Stimulated activated CD4-positive, alpha-beta T cell treated with anti-CD3 and anti-CD28 coated beads, Interleukin-12 subunit alpha, Interleukin-12 subunit beta, amount 100 ng/mL, for 24 hours (primary cell): ENCODE results near the gene KCNQ5.
"Not testable (repeated sequence)": the region's sequence is repeated elsewhere in the genome, so short reads cannot be mapped to it uniquely, and the experiment has no call there.

Experiments
- DNase-seq, 2 experiments: peaks; one replicate each; pipeline ENCODE4 v3.0.0-alpha.2; 2020; ENCODE audit warnings: low read depth in 2 of 2

The KCNQ5 gene

DNA sequence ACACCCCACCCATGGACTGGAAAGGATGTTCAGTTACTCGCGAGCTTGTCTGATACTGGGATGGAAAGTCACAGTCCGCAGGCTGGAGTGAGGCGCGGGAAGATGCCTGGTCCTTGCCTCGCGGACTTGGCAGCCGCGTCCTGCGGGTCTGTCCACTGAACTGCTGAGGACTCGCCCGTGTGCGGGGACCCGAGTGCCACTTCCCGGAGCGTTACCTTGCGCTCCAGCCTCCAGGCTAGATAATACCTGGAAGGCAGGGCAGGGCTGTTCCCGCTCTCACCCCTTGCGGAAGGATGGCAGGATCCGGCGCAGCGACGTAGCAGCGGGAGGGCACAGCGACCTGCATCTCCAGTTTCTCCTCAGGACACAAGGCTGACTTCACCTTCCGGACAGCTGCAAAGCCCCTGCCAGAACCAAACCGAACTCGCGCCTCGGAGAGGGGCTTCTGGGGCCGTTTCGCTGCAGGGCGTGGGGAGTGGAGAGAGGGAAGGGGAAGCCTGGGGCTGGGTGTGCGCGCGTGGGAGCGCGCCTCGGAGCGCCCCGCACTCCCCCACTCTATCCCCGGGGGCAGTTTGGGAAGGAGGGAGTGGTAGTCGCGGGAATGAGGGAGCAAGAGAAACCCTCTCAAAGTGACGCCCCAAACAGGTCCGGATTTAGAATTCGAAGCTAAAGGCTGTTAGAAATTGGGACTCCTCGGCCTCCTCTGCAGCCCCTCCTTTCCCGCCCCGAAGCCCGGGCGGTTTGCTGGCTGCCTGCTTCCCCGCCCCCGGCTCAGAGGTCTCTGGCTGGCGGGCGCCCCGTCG lies at the start of gene KCNQ5:
TSS of gene KCNQ5 (plus strand) at position 774 of the 803 bp plus-strand sequence.
- DNase-seq = peak in 1 of 2 experiments; percentile 16

DNA sequence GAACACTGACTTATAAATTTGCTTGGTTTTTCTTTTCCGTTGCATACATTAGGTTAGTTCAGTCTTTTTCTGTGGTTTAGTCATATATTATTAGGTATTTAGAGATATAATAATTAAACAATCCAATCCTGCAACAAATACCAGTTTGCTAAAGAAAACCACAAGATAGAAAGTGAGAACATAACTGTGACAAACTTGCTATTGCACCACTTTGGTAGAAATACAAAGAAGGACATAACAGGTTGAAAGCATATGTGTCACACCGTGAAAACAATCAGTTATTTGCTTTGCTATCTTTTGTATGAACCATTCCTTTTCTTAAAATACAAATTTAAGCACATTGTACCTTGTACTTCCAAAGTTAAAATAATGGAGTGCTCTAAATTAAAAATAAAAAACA lies 42.0 kb upstream of the KCNQ5 start:
- no peak for DNase-seq

DNA sequence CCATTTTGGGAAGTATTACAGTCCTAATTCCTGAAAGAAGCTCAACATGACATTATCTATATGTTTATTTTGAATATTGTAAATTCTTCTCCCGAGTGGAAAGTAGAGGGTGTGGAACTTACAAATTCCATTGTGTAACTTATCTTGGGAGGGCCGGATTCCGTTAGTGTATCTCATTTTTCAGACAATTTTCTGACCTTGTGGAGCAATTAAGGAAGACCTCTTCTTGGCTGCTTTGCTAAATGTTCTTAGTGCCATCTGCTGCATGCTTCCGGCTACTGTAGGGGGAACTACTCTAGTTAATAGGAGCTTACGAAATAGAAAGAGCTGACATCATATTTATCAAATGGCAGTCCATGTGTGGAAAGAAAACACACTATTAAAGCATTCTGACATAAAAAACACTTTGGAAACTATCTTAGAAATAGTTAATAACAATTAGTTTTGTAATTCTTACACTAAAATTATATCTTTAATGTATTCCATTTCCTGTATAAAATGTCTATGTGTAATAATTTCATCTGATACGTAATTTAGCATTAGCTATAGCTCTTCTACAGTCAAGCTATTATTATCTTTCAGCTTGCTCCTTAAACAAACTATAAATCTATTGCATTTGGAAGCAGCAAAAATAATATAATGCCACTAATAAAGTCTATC lies 41.5 kb upstream of the KCNQ5 start:
- no peak for DNase-seq

DNA sequence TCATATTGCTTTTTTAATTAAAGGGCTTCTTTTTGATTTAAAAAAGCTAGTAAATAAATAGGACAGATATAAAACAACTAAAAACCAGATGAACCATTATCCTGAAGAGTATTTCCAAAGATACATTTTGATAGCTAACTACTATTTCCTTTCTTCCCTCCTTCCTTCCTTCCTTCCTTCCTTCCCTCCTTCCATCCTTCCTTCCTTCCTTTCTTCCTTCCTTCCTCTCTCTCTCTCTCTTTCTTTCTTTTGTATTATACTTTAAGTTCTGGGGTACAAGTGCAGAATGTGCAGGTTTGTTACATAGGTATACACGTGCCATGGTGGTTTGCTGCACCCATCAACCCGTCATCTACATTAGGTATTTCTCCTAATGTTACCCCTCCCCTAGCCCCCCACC lies 40.9 kb upstream of the KCNQ5 start:
- not testable (repeated sequence) for DNase-seq

DNA sequence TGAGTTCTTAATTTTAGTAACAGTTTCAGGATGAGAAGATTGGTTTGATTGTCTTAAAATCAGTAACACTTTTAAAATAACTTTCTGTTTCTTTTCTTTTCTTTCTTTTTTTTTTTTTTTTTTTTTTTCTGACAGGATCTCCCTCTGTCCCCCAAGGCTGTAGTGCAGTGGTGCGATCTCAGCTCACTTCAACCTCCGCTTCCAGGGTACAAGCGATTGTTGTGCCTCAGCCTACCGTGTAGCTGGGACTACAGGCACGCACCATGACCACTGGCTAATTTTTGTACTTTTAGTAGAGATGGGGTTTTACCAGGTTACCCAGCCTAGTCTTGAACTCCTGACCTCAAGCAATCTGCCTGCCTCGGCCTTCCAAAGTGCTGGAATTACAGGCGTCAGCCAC lies 33.7 kb upstream of the KCNQ5 start:
- DNase-seq = no peak

DNA sequence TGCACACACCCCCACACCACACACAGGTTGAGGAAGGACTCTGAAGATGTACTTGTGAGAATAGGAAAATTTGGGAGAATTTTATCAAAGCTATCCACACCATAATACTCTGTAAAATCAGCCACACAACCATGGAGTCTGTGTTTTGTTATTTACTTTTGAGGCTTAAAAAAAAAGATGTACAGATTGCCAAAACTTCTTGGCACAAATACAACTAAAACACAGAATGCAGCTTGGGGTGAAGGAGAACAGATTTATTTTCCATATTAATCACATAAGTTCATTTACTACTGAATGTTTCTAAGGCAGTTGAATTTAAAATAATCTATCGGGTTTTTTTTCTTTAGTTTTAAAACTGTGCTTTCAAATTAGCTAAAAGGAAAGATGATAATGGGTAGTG lies 32.8 kb upstream of the KCNQ5 start:
- DNase-seq = no peak

DNA sequence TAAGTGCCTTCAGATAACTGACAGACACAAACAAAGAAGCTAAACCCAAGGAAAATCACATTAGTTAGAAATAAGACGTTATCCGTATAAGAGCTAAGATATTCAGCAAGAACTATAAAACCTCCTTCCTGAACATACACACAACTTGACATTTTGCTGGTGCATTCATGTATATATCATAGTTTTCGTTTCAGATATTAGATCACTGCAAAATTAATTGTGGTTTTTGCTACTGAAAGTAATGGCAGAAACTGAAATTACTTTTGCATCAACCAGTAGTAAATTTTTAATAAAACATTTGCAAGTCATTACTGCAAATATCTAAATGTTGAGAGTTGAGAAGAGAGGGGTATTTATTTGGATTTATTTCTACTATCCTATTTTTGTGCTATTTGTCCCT lies 26.1 kb upstream of the KCNQ5 start:
- DNase-seq = no peak

DNA sequence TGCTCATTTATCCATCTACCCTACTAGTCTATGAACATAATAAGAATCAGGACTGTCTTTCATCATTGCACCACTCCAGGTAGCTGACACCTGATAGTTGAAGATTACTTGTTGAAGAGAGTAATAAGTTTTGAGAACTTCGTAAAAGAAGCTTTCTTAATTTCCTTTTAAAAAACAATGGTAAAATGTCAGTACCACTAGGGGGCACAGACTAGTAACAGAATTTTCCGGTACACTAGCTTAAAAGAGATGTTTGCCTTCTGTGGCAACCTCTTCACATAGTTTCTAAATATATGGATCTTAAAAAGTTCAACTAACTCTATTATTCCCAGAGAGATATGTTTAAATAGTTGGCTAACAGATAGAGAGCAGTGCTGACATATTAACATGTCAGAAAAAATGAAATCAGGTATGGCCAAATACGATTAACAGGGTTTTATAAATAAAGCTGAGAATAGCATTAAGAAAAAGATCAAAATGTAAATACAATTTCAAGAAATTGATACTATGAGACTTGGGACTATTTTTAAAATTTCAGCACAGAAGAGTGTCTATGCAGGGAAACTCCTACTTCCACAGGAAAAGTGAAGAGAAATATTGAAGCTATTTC lies 5.4 kb upstream of the KCNQ5 start:
- DNase-seq = no peak

DNA sequence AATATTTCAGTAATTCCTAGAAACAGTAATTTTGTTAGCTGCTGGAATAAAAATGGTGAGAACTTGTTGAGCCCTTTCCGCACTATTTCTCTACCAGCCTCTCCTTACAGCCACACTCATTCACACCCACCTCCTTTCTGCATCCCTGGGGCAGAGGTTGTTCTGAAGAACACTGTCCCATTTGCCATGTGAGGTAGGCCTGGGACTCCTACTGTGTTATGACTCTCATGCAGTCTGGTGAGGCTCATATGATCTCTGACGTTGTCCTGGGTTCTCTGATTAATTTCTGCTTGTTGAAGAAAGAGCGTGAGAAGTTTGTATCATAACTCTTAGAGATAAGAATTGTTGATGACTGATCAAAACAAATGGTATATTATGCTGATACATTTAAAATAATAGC lies 4.1 kb upstream of the KCNQ5 start:
- DNase-seq = no peak

DNA sequence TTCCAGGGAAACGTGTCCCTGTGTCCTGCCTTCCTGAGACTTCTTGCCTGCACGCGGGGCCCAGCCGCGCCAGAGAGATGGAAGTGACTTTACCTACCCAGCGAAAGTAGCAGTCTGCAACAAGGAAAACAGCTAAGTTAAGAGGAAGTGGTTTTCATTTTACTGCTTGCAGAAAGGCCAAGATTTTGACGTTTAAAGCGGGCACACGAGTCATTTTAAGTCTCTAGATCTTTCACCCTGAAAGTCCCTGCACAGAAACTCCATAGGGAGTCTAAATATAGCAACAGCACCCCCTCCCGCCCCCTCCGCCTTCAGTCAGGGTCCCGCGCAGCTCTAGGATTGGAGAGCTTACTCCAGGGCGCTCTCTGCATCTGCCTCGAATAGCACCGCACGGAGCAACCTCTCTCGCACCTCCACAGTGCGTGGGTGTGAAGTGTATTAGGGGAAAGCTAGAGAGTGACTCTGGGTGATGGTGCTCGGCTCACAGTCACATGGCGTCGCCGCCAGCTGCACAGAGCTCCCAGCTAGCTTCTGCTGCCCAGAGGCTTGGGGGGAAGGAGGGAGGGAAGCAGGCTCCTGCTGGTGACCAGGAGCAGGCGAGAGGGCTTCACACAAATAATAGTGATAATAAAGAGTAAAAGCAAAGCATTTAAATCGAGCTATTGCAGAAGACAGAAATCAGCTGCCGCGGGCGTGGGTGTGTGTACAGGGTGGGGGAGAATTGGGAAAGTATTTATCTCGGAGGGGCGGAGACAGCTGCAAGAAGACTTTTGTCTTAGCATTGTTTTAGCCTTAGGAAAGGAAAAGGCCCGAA lies 1.8 kb upstream of the KCNQ5 start:
- DNase-seq = peak; percentile 68 to 78

DNA sequence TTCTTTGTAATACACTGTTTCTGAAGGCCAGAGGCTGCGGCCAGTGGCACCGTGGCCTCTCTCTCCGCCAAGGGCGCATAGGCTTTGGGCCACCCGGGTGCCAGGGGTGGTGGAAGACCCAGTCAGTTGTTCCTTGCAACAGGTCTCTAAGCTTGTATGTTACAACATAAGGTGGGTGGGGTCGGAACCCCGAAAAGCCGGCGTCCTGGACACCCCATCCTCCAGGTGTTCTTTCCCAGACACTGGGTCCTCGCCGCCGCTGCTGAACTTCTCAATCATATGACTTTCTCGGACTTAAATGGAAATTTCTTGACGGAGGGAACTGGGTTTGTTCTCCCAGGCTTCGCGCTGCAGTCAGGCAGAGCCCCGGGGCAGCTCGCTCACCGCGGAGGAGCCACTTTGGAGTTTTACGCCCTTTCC lies 983 bp upstream of the KCNQ5 start:
- peak in 1 of 2 experiments; percentile 10 for DNase-seq

DNA sequence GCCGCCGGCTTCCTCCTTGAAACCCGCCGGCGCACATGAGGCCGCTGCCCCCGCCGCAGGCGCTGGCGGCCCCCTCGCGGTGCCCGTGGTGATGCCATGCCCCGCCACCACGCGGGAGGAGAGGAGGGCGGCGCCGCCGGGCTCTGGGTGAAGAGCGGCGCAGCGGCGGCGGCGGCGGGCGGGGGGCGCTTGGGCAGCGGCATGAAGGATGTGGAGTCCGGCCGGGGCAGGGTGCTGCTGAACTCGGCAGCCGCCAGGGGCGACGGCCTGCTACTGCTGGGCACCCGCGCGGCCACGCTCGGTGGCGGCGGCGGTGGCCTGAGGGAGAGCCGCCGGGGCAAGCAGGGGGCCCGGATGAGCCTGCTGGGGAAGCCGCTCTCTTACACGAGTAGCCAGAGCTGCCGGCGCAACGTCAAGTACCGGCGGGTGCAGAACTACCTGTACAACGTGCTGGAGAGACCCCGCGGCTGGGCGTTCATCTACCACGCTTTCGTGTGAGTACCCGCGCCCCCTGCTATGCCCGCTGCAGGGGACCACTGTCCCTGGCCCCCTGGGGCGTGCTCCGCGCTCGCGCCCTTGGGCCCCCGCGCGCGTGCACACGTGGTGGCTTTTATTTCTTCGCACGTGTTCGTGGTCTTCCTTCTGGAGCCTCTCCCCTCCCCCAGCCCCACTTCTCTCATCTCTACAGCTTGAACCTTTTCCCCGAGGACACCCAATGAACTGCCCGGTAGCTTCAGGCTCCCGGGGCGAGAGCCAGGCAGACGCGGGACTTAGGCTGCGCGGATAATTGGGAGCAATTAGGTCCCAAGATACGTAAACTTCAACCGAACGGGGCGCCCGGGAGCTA lies 453 bp downstream of the KCNQ5 start:
- DNase-seq = peak in 1 of 2 experiments; percentile 37

DNA sequence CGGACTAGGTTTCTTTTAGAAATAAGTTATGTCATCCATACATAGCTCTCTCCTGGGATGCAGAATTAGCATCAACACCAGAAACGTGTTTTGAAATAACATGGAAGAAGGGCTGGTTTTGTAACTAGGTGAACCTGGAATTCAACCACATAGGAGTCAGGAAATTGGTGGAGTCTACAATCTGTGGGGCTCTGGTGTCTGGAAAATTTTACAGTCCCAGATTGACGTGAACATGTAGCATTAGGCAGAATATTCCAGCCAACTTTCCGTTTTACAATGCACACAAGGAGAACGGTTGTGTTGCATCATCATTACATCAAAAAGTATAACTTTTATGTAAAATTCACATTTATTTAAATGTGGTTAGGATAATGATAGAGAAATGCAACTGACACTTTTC lies 1.9 kb downstream of the KCNQ5 start:
- no peak for DNase-seq

DNA sequence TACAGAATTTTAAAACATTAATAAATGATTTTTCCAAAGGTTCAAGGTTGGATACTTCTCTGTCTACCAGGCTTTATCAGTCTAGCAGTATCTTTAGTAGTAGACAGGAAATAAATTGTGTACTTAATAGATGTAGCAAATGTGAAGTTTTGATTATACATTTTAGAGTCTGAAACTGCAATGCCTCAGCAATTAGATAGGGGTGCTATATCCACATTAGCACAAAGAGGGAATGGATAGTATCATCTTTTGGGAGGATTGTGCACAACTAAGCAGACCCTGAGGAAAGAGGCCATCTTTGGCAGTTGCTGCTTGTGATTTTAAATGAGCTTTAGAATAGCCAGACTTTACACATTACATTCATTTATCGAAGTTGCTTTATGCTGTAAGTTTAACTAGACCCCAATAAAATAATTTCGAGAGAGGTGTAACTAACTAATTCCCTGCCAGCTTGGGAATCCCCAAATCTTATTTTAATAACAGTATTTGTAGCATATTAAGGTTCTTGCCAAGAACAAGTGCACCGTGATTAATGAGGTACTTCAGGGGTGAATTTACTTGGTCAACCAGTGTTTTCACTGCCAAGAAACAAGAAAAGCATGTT lies 2.8 kb downstream of the KCNQ5 start:
- no peak for DNase-seq

DNA sequence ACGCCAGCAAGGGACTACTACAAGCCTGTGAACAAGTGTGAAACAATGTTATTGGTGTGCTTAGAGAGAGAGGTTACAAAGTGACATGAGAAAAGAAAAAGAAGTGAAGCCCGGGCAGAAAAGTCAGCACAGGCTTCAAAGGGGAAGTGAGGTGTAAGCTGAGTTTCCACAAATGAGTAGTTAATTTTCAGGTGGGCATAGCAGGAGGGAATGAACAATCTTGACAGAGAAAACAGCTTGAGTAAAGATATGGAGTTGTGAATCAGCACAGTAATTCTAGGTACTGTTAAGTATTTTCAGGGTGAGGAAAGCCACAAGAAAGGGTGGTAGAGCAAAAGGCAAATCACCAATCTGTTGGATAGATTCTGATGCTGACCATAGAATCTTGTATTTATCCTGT lies 4.3 kb downstream of the KCNQ5 start:
- no peak for DNase-seq

DNA sequence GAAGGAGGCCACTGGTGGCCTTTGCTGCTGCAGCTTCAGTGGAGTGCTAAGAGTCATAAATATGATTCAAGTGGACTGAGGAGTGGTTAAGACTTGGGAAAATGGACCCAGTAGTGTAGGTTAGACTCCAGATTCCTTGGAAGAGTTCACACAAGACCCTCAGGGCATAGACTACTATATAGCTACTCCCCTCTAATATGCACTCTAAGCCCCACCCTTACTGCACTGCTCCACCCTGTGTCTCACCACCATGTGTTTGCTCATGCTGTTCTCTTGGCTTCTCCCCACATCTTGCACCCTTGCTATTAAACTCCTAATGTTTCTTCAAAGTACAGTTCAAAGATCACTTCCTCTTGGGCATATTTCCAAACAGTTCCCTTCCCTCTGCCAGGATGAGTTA lies 5.7 kb downstream of the KCNQ5 start:
- no peak for DNase-seq

DNA sequence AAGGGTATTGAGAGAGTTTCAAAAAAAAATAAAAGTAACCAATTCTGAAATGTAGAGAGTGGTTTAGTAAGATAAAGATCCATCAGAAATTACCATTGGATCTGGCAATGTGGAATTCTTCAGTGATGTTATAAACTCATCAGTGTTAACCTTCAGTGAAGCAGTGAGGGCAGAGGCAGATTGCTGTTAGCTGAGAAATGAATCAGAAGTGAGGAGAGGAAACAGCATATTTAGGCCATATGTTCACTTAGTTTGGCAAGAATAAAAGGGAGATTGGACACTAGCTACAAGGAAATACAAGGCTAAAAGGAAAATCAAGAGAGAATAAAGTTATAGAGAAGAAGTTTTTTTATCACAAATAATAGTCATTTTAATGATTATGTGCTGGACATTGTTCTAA lies 9.6 kb downstream of the KCNQ5 start:
- DNase-seq = no peak

DNA sequence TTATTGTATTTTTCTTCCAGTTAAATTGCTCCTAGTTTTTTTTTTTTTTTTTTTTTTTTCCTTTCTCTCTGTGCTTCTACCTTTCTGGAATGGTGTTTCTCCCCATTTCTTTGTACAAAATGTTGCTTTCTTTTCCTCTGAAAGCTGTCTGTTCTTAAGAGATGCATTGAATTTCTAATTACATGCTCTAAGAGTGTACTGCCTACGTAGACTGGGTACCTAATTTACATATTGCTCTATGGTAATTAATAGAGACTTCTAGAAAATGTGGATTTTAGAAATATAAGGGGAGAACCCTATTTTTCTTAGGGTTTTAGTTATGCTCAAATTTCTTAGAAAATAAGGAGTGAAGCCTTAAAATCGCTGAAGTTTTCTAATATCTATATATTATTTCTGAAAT lies 13.8 kb downstream of the KCNQ5 start:
- DNase-seq = no peak

DNA sequence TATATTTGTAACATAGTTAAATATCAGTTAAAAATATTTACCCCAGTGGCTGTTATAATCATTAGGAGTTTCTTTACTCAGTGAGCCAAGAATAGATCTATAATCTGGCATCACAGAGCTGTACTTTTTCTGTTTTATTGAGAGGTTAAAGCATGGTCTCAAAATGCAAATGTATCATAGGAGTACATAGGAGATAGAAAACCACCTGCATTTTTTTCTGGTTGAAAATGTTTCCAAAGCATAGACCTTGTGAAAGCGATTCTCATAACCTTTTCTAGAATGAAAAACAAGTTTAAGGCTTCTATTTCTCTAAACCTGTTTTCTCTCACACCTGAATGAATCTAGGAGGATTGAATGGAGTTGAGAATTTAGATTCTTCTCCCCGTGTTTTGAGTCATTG lies 14.4 kb downstream of the KCNQ5 start:
- DNase-seq = no peak

DNA sequence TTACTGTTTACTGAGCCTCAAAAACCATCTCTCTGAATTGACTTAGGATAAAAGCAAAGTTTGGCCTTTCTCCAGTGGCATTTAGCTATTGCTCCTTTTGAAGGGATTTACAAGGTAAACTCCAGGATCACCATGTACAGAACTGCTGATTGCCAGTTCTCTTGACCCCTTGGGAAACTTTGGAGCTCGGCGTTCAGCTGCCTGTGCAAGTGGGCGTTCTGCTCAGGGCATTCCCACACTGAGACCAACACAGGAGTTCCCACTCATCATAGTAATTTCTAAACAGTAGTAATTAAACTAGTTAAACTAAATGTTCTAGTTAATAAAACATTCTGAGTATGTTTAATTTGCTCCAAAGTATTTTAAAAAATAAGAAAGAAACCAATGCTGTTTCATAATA lies 14.9 kb downstream of the KCNQ5 start:
- DNase-seq = no peak
